Activated T-cell treated with anti-CD3 and anti-CD28 coated beads, Interleukin-2, amount 50 U/mL, for 4 hours (primary cell): ENCODE measurements around the gene IRF2. TPM values are rescaled to one million over a fixed set of nuclear protein-coding genes. Genes with fewer than 3 reads are reported as not detected.

Experiments
- ATAC-seq, 2 donors: fragments of 200-7000 bp; cut with Tn5 transposase; one replicate each; pipeline ENCODE4 v1.10.0; 2021
- DNase-seq: peaks from one replicate; pipeline ENCODE4 v3.0.0-alpha.2; 2020
- H3K27me3 Mint-ChIP-seq: one replicate; pipeline ENCODE4 v1.8.0; 2021; ENCODE audit warnings: low read depth, mixed read lengths
- H3K36me3 Mint-ChIP-seq: one replicate; pipeline ENCODE4 v1.8.0; 2022; ENCODE audit warnings: mixed read lengths; ENCODE audit not compliant: insufficient read depth
- H3K4me1 Mint-ChIP-seq: one replicate; pipeline ENCODE4 v1.8.0; 2021; ENCODE audit warnings: low read depth, mixed read lengths
- H3K4me3 Mint-ChIP-seq: one replicate; pipeline ENCODE4 v1.8.0; 2021; ENCODE audit warnings: mild to moderate bottlenecking, moderate library complexity, mixed read lengths
- H3K9me3 Mint-ChIP-seq: one replicate; pipeline ENCODE4 v1.8.0; 2021; ENCODE audit warnings: mixed read lengths
- total RNA-seq, 3 donors: library from RNA; stranded (reverse); gene quantifications; one replicate each; pipeline ENCODE4 v1.2.1, GENCODE V29; 2021

Gene IRF2
- total RNA-seq, 3 donors from 2014 or later, result 29.3 to 37.4 (median 32.8) TPM

DNA sequence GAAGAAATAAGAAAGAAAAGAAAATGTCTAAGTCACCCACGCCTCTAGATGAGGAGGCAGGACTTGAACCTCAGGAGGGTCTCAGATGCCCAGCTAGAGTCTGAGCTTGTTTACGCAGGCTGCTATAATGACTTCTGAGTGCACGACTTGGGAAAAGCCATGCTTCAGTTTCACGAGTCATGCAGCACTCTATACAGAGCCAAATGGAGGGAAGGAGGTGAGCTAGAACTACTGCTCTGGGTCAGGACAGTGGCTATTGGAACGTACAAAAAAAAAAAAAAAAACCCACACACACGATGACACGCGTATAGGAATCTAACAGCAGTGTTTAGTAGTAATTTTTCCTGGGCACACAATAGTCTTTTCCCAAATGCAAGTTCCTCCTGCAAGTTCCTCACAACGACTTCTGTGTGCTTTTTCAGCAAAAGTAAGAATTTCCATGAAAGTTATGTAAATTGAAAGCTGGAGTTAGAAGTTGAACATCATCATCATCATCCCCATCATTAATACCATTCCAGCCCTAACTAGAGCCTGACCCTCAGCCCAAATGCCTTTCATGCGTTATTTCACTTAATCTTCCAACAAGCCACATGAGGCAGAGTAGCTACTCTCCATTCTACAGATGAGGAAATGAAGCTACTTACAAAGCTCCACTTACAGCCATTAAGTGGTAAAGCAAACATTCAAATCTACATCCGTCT, 36.6 kb downstream of the IRF2 start:
- H3K9me3 Mint-ChIP-seq, result no peaks in the 10 kb centered on the region
- H3K4me1 Mint-ChIP-seq, result peaks cover 67% of the 10 kb centered on the region
- no peak overlapping the region for H3K4me3 Mint-ChIP-seq
- H3K27me3 Mint-ChIP-seq, result no peaks in the 10 kb centered on the region
- peaks cover 3% of the 10 kb centered on the region for H3K36me3 Mint-ChIP-seq
- DNase-seq, result no peak
- no peak for ATAC-seq

- DNase-seq (no peak), ATAC-seq (no peak)
- H3K27me3 Mint-ChIP-seq, result no peaks in the 10 kb centered on the region
- peaks cover 65% of the 10 kb centered on the region for H3K4me1 Mint-ChIP-seq
- H3K36me3 Mint-ChIP-seq, result peaks cover 6% of the 10 kb centered on the region
- H3K9me3 Mint-ChIP-seq, result no peaks in the 10 kb centered on the region
- no peak overlapping the region for H3K4me3 Mint-ChIP-seq
Observed at GRCh38 chr4:184434501-184435066, 39.8 kb downstream of the IRF2 start.

DNA sequence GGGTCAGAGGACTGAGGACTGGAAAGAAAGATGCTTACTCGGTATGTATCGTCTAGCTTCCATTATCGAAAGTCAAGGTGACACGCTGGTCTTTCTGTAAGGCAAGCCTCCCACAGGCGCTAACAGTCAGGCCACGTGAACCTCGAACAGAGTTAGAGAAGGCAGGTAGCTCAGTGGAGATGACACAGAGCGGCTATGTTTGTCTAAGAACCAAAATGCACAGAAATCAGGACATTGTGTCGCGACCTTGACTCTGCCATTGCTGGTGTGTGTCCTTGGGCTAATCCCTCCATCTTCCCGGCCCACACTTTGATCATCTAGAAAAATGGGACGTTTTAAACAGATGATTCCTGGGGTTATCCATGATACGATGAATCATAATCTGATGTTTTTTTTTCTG, 40.3 kb downstream of the IRF2 start:
- Mint-ChIP-seq H3K36me3 (peaks cover 6% of the 10 kb centered on the region), H3K4me3 (no peak overlapping the region), H3K4me1 (peaks cover 66% of the 10 kb centered on the region), H3K27me3 (no peaks in the 10 kb centered on the region), H3K9me3 (no peaks in the 10 kb centered on the region)
- no peak for DNase-seq
- no peak for ATAC-seq

DNA sequence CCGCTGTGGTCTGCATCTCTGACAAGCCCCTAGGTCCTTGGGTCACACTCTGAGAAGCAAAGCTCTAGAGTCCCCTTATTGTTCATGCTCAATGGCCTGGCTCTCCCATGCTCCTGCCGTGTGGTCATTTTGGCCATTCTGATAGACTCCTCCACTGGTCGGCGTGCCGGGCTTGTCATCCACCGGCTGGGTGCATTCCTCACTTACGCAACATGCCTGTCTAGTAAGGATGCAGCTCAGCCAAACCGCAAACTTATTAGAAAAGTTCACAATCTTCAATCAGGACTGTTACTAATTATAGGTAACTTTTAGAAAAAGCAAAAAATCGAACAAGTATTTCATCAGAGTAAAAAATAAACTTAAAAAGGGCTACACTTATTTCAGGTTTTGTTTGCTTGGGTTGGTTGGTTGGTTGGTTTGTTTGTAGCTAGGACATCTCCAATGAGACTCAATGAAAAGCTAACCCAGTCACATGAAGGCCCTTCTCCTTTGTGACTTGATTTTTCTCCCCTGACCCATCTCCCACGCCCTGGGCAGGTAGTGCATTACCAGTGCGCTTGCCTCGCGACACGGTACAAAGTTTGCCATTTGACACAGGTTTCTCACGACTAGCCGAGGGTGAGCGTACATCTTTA, 41.0 kb downstream of the IRF2 start:
- no peak for DNase-seq
- ATAC-seq, result no peak
- Mint-ChIP-seq H3K4me1 (peaks cover 63% of the 10 kb centered on the region), H3K36me3 (peaks cover 9% of the 10 kb centered on the region), H3K4me3 (no peak overlapping the region), H3K27me3 (no peaks in the 10 kb centered on the region), H3K9me3 (no peaks in the 10 kb centered on the region)

GRCh38 chr4:184432127-184432922, 42.0 kb downstream of the IRF2 start:
- H3K4me1 Mint-ChIP-seq, result peaks cover 60% of the 10 kb centered on the region
- DNase-seq (no peak), ATAC-seq (no peak)
- H3K4me3 Mint-ChIP-seq, result no peak overlapping the region
- peaks cover 12% of the 10 kb centered on the region for H3K36me3 Mint-ChIP-seq
- H3K9me3 Mint-ChIP-seq, result no peaks in the 10 kb centered on the region
- no peaks in the 10 kb centered on the region for H3K27me3 Mint-ChIP-seq

GRCh38 chr4:184430163-184430562, 44.2 kb downstream of the IRF2 start:
- peaks cover 58% of the 10 kb centered on the region for H3K4me1 Mint-ChIP-seq
- no peaks in the 10 kb centered on the region for H3K9me3 Mint-ChIP-seq
- DNase-seq (no peak), ATAC-seq (no peak)
- no peaks in the 10 kb centered on the region for H3K27me3 Mint-ChIP-seq
- H3K36me3 Mint-ChIP-seq, result peaks cover 24% of the 10 kb centered on the region
- H3K4me3 Mint-ChIP-seq, result no peak overlapping the region

DNA sequence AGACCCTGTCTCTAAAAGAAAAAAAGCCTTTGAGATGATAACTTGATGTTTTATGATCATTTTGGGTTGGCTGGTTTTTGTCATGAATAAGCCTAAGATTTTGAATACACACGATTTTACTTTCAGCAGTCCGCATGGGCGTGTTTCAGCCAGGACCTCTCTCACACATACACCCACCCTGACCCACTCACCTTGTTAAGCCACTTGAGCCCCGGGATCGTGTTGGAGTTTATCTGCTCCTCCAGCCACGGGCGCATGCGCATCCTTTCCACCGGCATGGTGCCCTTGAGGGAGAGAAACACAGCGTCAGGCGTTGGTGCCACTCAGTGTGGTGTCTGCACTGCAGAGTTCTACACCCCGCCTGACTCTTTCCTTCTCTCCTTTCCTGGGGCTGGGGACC, 45.6 kb downstream of the IRF2 start:
- Mint-ChIP-seq H3K4me3 (no peak overlapping the region), H3K36me3 (peaks cover 31% of the 10 kb centered on the region), H3K9me3 (no peaks in the 10 kb centered on the region), H3K27me3 (no peaks in the 10 kb centered on the region), H3K4me1 (peaks cover 61% of the 10 kb centered on the region)
- DNase-seq (no peak), ATAC-seq (no peak)

GRCh38 chr4:184427687-184428086, 46.7 kb downstream of the IRF2 start:
- DNase-seq, result no peak
- Mint-ChIP-seq H3K9me3 (peaks cover under 1% of the 10 kb centered on the region), H3K4me3 (no peak overlapping the region), H3K36me3 (peaks cover 41% of the 10 kb centered on the region), H3K27me3 (no peaks in the 10 kb centered on the region), H3K4me1 (peaks cover 58% of the 10 kb centered on the region)
- ATAC-seq, result no peak

- Mint-ChIP-seq H3K4me1 (peaks cover 59% of the 10 kb centered on the region), H3K36me3 (peaks cover 47% of the 10 kb centered on the region), H3K9me3 (peaks cover 4% of the 10 kb centered on the region), H3K4me3 (no peak overlapping the region), H3K27me3 (no peaks in the 10 kb centered on the region)
- no peak for DNase-seq
- no peak for ATAC-seq
Observed at GRCh38 chr4:184427093-184427492, 47.3 kb downstream of the IRF2 start.

GRCh38 chr4:184424993-184425758, 49.2 kb downstream of the IRF2 start:
- H3K36me3 Mint-ChIP-seq, result peaks cover 53% of the 10 kb centered on the region
- no peak for DNase-seq
- no peaks in the 10 kb centered on the region for H3K27me3 Mint-ChIP-seq
- ATAC-seq, result no peak
- H3K9me3 Mint-ChIP-seq, result peaks cover 4% of the 10 kb centered on the region
- peaks cover 62% of the 10 kb centered on the region for H3K4me1 Mint-ChIP-seq
- H3K4me3 Mint-ChIP-seq, result no peak overlapping the region

- Mint-ChIP-seq H3K27me3 (no peaks in the 10 kb centered on the region), H3K4me3 (no peak overlapping the region), H3K36me3 (peaks cover 51% of the 10 kb centered on the region), H3K4me1 (peaks cover 63% of the 10 kb centered on the region), H3K9me3 (peaks cover 4% of the 10 kb centered on the region)
- DNase-seq, result no peak
- ATAC-seq, result no peak
Observed at GRCh38 chr4:184424279-184424678, 50.1 kb downstream of the IRF2 start.

DNA sequence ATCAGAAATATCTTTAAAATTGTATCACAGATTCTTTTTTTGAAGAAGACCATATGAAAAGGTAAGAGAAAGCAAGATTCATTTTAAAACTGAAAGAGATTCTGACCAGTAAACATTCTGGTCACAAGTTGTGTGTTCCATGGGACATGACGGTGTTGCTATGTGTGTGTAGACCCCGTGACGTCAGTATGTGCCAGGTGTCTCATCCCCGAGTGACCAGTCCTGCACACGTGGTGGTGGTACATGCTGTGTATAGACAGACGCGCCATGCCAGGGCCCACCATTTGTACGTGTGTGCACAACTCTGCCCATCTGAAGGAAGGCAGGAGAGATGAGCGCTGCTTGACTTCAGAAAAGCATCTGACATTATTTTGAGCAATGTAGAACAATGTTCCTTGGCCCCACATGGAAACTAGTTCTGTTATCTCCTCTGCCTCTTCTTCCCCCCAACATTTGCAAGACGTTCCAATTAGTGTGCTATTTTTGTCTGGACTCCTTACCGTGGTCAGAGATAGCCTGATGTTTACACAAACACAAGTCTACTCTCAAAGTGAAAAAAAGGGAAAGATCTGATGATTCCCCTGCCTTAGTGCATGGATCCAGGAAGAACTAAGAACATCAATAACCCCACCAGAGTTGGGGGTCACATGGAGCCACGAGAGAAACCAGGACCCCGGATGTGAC, 51.2 kb downstream of the IRF2 start:
- ATAC-seq (no peak), DNase-seq (no peak)
- Mint-ChIP-seq H3K9me3 (peaks cover 4% of the 10 kb centered on the region), H3K36me3 (peaks cover 51% of the 10 kb centered on the region), H3K4me3 (no peak overlapping the region), H3K27me3 (no peaks in the 10 kb centered on the region), H3K4me1 (peaks cover 70% of the 10 kb centered on the region)

- Mint-ChIP-seq H3K36me3 (peaks cover 52% of the 10 kb centered on the region), H3K4me1 (peaks cover 70% of the 10 kb centered on the region), H3K27me3 (no peaks in the 10 kb centered on the region), H3K9me3 (peaks cover 4% of the 10 kb centered on the region), H3K4me3 (peak overlapping the region; percentile 63)
- no peak for ATAC-seq
- DNase-seq, result no peak
Observed at GRCh38 chr4:184422378-184422777, 52.0 kb downstream of the IRF2 start.
